Psoas muscle (tissue), 8 donors: ENCODE results near the gene IFIT1B. TPM values are rescaled to one million over a fixed set of nuclear protein-coding genes. Genes with fewer than 3 reads are reported as not detected.
A peak's percentile ranks its signal among the peaks of the same experiment; 100 is the strongest.

Experiments
- ATAC-seq, 4 donors: fragments of 200-7000 bp; cut with Tn5 transposase; one replicate each; pipeline ENCODE4 v1.9.1; 2020; ENCODE audit warnings: moderate library complexity in 3 of 4, mild to moderate bottlenecking in 2 of 4
- DNase-seq, 2 donors: peaks; one replicate each; pipeline ENCODE4 v3.0.0-alpha.2; 2020
- H3K27ac ChIP-seq: fragments of 200-600 bp; one replicate; pipeline ENCODE4 v1.8.0; 2022
- H3K27me3 ChIP-seq, 3 donors: fragments of 200-600 bp in 1 of 3; one replicate each; pipeline versions ENCODE4 v1.6.1 to v1.8.0; 2013 to 2022; ENCODE audit warnings: low read length in 2 of 3, mild to moderate bottlenecking in 2 of 3, moderate library complexity in 1 of 3; ENCODE audit not compliant: insufficient read depth in 3 of 3
- H3K36me3 ChIP-seq, 2 donors: fragments of 200-600 bp in 1 of 2; one replicate each; pipeline versions ENCODE4 v1.6.1 to v1.8.0; 2013 to 2022; ENCODE audit warnings: low read depth in 1 of 2, mild to moderate bottlenecking in 1 of 2, moderate library complexity in 1 of 2; ENCODE audit not compliant: insufficient read depth in 1 of 2
- H3K4me1 ChIP-seq: fragments of 200-600 bp; one replicate; pipeline ENCODE4 v1.8.0; 2022
- H3K4me3 ChIP-seq: fragments of 200-600 bp; one replicate; pipeline ENCODE4 v1.8.0; 2022; ENCODE audit warnings: mild to moderate bottlenecking
- H3K9me3 ChIP-seq: fragments of 200-600 bp; one replicate; pipeline ENCODE4 v1.8.0; 2022
- CTCF ChIP-seq: fragments of 200-600 bp; IDR thresholded peaks from one replicate; pipeline ENCODE4 v1.8.0; 2022; ENCODE audit warnings: antibody characterized with exemption
- WGBS, 3 donors: extraction: QIAGEN DNeasy Blood & Tissue Kit; methylation state at CpG; one replicate each; pipeline versions ENCODE4 v1.1.6 to v1.1.7; 2013; 5-methylcytosine and 5-hydroxymethylcytosine counted together
- intact Hi-C, 2 donors: fragments of 100-400 bp; cut with DNase I; formaldehyde crosslinking; loops; one replicate each; pipeline versions ENCODE4 v1.11.0 to v1.14.2; 2022
- polyA plus RNA-seq, 3 donors: library from polyadenylated mRNA; stranded (reverse); fragments of 200-250 nt; gene quantifications; one replicate each; pipeline ENCODE4 v1.2.3, GENCODE V29; 2013
- total RNA-seq, 4 donors: library from RNA; stranded (reverse); fragmentation: NEBNext Ultra II Directional in 2 of 4; extraction: Animal tissue kit (Norgen Biotek cat#: 25700) in 2 of 4; gene quantifications; one replicate each; pipeline versions ENCODE4 v1.2.1 to v1.2.4, GENCODE V29; 2021 to 2023
- donor health status: healthy with polysubstance abuse.
- donor health status: DM: no; HTN: no; CAD: no; lungs with moderate emphysema.
- donor health status: Bipolar disorder and iron deficiency.
- donor health status: healthy.
- donor health status: DM: yes; HTN: yes; CAD: no.
- donor health status: DM: no; HTN: no; CAD: no.
- donor health status: DM: no; HTN: no; CAD: no.
- donor health status: DM: yes; HTN: yes; CAD: no.

The IFIT1B gene
- total and polyA plus RNA-seq, 7 donors = 1.4 TPM; not detected in 6

- Histone ChIP-seq H3K4me1 (no peaks in the 10 kb centered on the region), H3K27ac (no peak overlapping the region), H3K27me3 (no peaks in the 10 kb centered on the region), H3K4me3 (no peak overlapping the region), H3K9me3 (no peaks in the 10 kb centered on the region), H3K36me3 (peaks cover 0 to 15% of the 10 kb centered on the region in 2 donors)
- intact Hi-C loops = no loop called here
- WGBS, 3 donors = 21 to 52% (median 26%) methylated on average over 3 of the region's 3 CpGs
- no peak for TF ChIP-seq CTCF
- ATAC-seq (no peak), DNase-seq (no peak)
These were observed 41.7 kb downstream of the IFIT1B start for GRCh38 chr10:89419548-89419947.

- H3K27ac ChIP-seq = no peak overlapping the region
- H3K36me3 ChIP-seq = peaks cover 0 to 15% of the 10 kb centered on the region in 2 donors
- H3K4me3 ChIP-seq = no peak overlapping the region
- DNase-seq (no peak), ATAC-seq (no peak)
- no peak for TF ChIP-seq CTCF
- H3K27me3 ChIP-seq = no peaks in the 10 kb centered on the region
- no peaks in the 10 kb centered on the region for H3K9me3 ChIP-seq
- whole genome bisulfite sequencing, 3 donors = 85 to 96% (median 93%) methylated on average over 2 of the region's 2 CpGs
- intact Hi-C loops = loop anchor here in 1 of 2 donors (10.0 kb wide), 1 partner anchor 284 kb away; the partner anchor contains the start of gene KIF20B
- no peaks in the 10 kb centered on the region for H3K4me1 ChIP-seq
These were observed 43.2 kb downstream of the IFIT1B start for GRCh38 chr10:89421018-89421476.

GRCh38 chr10:89425000-89425399, 47.1 kb downstream of the IFIT1B start:
- no peak for ATAC-seq
- 85 to 88% (median 86%) methylated on average over 5 of the region's 5 CpGs for WGBS, 3 donors
- H3K4me1 ChIP-seq = peaks cover 23% of the 10 kb centered on the region
- TF ChIP-seq CTCF = no peak
- no peaks in the 10 kb centered on the region for H3K9me3 ChIP-seq
- no peaks in the 10 kb centered on the region for H3K36me3 ChIP-seq
- intact Hi-C loops = loop anchor here (1.0 to 10.0 kb wide), 2 partner anchors 139 to 280 kb away; partner anchors contain the start of gene KIF20B (in 1 of the 2)
- H3K27me3 ChIP-seq = no peaks in the 10 kb centered on the region
- no peak for DNase-seq
- H3K4me3 ChIP-seq = no peak overlapping the region
- H3K27ac ChIP-seq = no peak overlapping the region

GRCh38 chr10:89426230-89426868, 48.5 kb downstream of the IFIT1B start:
- Histone ChIP-seq H3K27me3 (no peaks in the 10 kb centered on the region), H3K4me1 (peaks cover 23% of the 10 kb centered on the region), H3K9me3 (no peaks in the 10 kb centered on the region), H3K36me3 (no peaks in the 10 kb centered on the region), H3K4me3 (no peak overlapping the region), H3K27ac (no peak overlapping the region)
- intact Hi-C loops = loop anchor here in 1 of 2 donors (2.0 to 10.0 kb wide), 2 partner anchors 140 to 278 kb away; partner anchors contain the start of gene KIF20B
- ATAC-seq (peak; percentile 71 to 87 (median 78)), DNase-seq (no peak)
- TF ChIP-seq CTCF = peak; percentile 87
- WGBS, 3 donors = 53 to 55% (median 53%) methylated on average over 5 of the region's 5 CpGs
